Measurements from ENCODE around the gene SPAG16. TPM values are rescaled to one million over a fixed set of nuclear protein-coding genes. Genes with fewer than 3 reads are reported as not detected.

The SPAG16 gene
- total and polyA plus RNA-seq, 2 donors (not counting 1 experiment from before 2014, with no cell fraction given): 3.4 to 8.6 TPM

- DNase-seq: no peak
- intact Hi-C loops (cut with micrococcal nuclease): no loop called here
- 50% methylated on average over 2 of the region's 3 CpGs for WGBS (ENCODE audit: insufficient coverage)
These were observed 45.3 kb upstream of the SPAG16 start for GRCh38 chr2:213238753-213239495.

More at GRCh38 chr2:213238753-213239495, 45.3 kb upstream of the SPAG16 start:
- peak overlapping the region in 1 of 5 experiments; percentile 17 for H3K4me3 ChIP-seq (ENCODE audit: control extremely low read depth in 1 of 5, extremely low read depth in 1 of 5, insufficient read depth in 1 of 5, low read depth in 2 of 5, low read length in 4 of 5)
- peak overlapping the region; percentile 17 for H3K4me2 ChIP-seq (replicated peaks; ENCODE audit: low read depth, low read length, poor library complexity, severe bottlenecking)
- peak overlapping the region; percentile 39 for H2AFZ ChIP-seq (ENCODE audit: insufficient read depth, low read depth, low read length, poor library complexity, severe bottlenecking)
- peak overlapping the region; percentile 45 to 48 for H3K27ac ChIP-seq (ENCODE audit: low read length in 2 of 2)
- no peaks in the 10 kb centered on the region for H3K79me2 ChIP-seq (ENCODE audit: control insufficient read depth, insufficient read depth, low read length)
- no peak for TF ChIP-seq EZH2 (IDR thresholded peaks at IDR 0.05; ENCODE audit: borderline replicate concordance, insufficient read depth, low read depth, low read length, poor library complexity, severe bottlenecking)
- no peak for TF ChIP-seq CTCF (IDR thresholded peaks at IDR 0.05)
- no peaks in the 10 kb centered on the region for H3K9me3 ChIP-seq (ENCODE audit: control extremely low read depth in 1 of 3, control insufficient read depth in 2 of 3, insufficient read depth in 1 of 3, low read length in 2 of 3)
- peaks cover 18% of the 10 kb centered on the region for H3K27me3 Mint-ChIP-seq
- H3K27me3 ChIP-seq (replicated peaks in 1 of 4; ENCODE audit: control extremely low read depth in 1 of 4, control insufficient read depth in 3 of 4, insufficient read depth in 4 of 4, low read length in 3 of 4): no peaks in the 10 kb centered on the region
- POLR2A ChIA-PET: interaction anchor here (0.6 kb wide), 1 partner anchor 89 kb away, joined by 3 read pairs; no protein-coding TSS in a partner anchor
- H3K4me1 ChIP-seq (ENCODE audit: control insufficient read depth in 2 of 2, insufficient read depth in 2 of 2, low read length in 2 of 2): peaks cover 12 to 29% of the 10 kb centered on the region in 2 donors
- peak overlapping the region; percentile 64 for H3K27ac Mint-ChIP-seq
- H4K20me1 ChIP-seq (ENCODE audit: control insufficient read depth, insufficient read depth, low read length, poor library complexity, severe bottlenecking): no peaks in the 10 kb centered on the region
- H3K4me3 Mint-ChIP-seq: peak overlapping the region; percentile 42
- no peaks in the 10 kb centered on the region for H3K36me3 ChIP-seq (replicated peaks in 1 of 2; ENCODE audit: control extremely low read depth in 1 of 2, control insufficient read depth in 1 of 2, extremely low read depth in 1 of 2, insufficient read depth in 2 of 2, low read length in 1 of 2)
- CTCF ChIA-PET: interaction anchor here (1.7 kb wide), 1 partner anchor 85 kb away, joined by 6 read pairs; no protein-coding TSS in a partner anchor
- H3K9me3 Mint-ChIP-seq (ENCODE audit: insufficient read depth): no peaks in the 10 kb centered on the region
- ATAC-seq (ENCODE audit: low read depth): no peak
- no peak overlapping the region for H3K9ac ChIP-seq (ENCODE audit: low read length)
- peaks cover 45% of the 10 kb centered on the region for H3K4me1 Mint-ChIP-seq

Measured in B cell (primary cell).